ENCODE results near the gene DUOXA1. TPM values are rescaled to one million over a fixed set of nuclear protein-coding genes. Genes with fewer than 3 reads are reported as not detected.
A peak's percentile ranks its signal among the peaks of the same experiment; 100 is the strongest.
"Not testable (repeated sequence)": the region's sequence is repeated elsewhere in the genome, so short reads cannot be mapped to it uniquely, and the experiment has no call there.

The DUOXA1 gene
- polyA plus RNA-seq, 4 donors: 0.18 to 0.89 (median 0.37) TPM

GRCh38 chr15:45088801-45089711, 40.6 kb downstream of the DUOXA1 start:
- Histone ChIP-seq H3K27ac (ENCODE audit: low read depth in 1 of 3, low read length in 2 of 3) (no peak overlapping the region), H3K27me3 (ENCODE audit: control insufficient read depth in 3 of 3, insufficient read depth in 3 of 3, low read length in 3 of 3) (peaks cover 0 to 26% (median 0%) of the 10 kb centered on the region in 3 donors), H3K9me3 (ENCODE audit: control insufficient read depth in 2 of 2, insufficient read depth in 1 of 2, low read depth in 1 of 2, low read length in 1 of 2) (no peaks in the 10 kb centered on the region), H3K36me3 (ENCODE audit: control insufficient read depth in 3 of 3, insufficient read depth in 2 of 3, low read depth in 1 of 3, low read length in 3 of 3) (no peaks in the 10 kb centered on the region), H3K4me3 (ENCODE audit: low read depth in 1 of 3, low read length in 3 of 3) (no peak overlapping the region), H3K4me1 (ENCODE audit: control insufficient read depth in 3 of 3, insufficient read depth in 2 of 3, low read depth in 1 of 3, low read length in 2 of 3) (no peaks in the 10 kb centered on the region)
- no peak for FAIRE-seq
- WGBS, 3 donors: 87 to 89% (median 87%) methylated on average over 10 of the region's 10 CpGs
- no peak for DNase-seq

GRCh38 chr15:45087513-45087912, 42.2 kb downstream of the DUOXA1 start:
- Histone ChIP-seq H3K4me1 (ENCODE audit: control insufficient read depth in 3 of 3, insufficient read depth in 2 of 3, low read depth in 1 of 3, low read length in 2 of 3) (no peaks in the 10 kb centered on the region), H3K9me3 (ENCODE audit: control insufficient read depth in 2 of 2, insufficient read depth in 1 of 2, low read depth in 1 of 2, low read length in 1 of 2) (no peaks in the 10 kb centered on the region), H3K27me3 (ENCODE audit: control insufficient read depth in 3 of 3, insufficient read depth in 3 of 3, low read length in 3 of 3) (peaks cover 0 to 24% (median 0%) of the 10 kb centered on the region in 3 donors), H3K36me3 (ENCODE audit: control insufficient read depth in 3 of 3, insufficient read depth in 2 of 3, low read depth in 1 of 3, low read length in 3 of 3) (no peaks in the 10 kb centered on the region), H3K4me3 (ENCODE audit: low read depth in 1 of 3, low read length in 3 of 3) (no peak overlapping the region), H3K27ac (ENCODE audit: low read depth in 1 of 3, low read length in 2 of 3) (no peak overlapping the region)
- WGBS, 3 donors: 59 to 84% (median 67%) methylated on average over 1 of the region's 1 CpG
- FAIRE-seq: no peak
- DNase-seq: no peak

- Histone ChIP-seq H3K36me3 (ENCODE audit: control insufficient read depth in 3 of 3, insufficient read depth in 2 of 3, low read depth in 1 of 3, low read length in 3 of 3) (no peaks in the 10 kb centered on the region), H3K4me3 (ENCODE audit: low read depth in 1 of 3, low read length in 3 of 3) (no peak overlapping the region), H3K27me3 (ENCODE audit: control insufficient read depth in 3 of 3, insufficient read depth in 3 of 3, low read length in 3 of 3) (peaks cover 0 to 16% (median 0%) of the 10 kb centered on the region in 3 donors), H3K27ac (ENCODE audit: low read depth in 1 of 3, low read length in 2 of 3) (no peak overlapping the region), H3K4me1 (ENCODE audit: control insufficient read depth in 3 of 3, insufficient read depth in 2 of 3, low read depth in 1 of 3, low read length in 2 of 3) (no peaks in the 10 kb centered on the region), H3K9me3 (ENCODE audit: control insufficient read depth in 2 of 2, insufficient read depth in 1 of 2, low read depth in 1 of 2, low read length in 1 of 2) (no peaks in the 10 kb centered on the region)
- WGBS, 3 donors: 79 to 80% (median 79%) methylated on average over 3 of the region's 3 CpGs
- DNase-seq (no peak), FAIRE-seq (no peak)
These were observed 45.5 kb downstream of the DUOXA1 start for GRCh38 chr15:45084163-45084562.

- DNase-seq (no peak), FAIRE-seq (no peak)
- Histone ChIP-seq H3K27me3 (ENCODE audit: control insufficient read depth in 3 of 3, insufficient read depth in 3 of 3, low read length in 3 of 3) (peaks cover 0 to 16% (median 0%) of the 10 kb centered on the region in 3 donors), H3K4me3 (ENCODE audit: low read depth in 1 of 3, low read length in 3 of 3) (no peak overlapping the region), H3K27ac (ENCODE audit: low read depth in 1 of 3, low read length in 2 of 3) (no peak overlapping the region), H3K36me3 (ENCODE audit: control insufficient read depth in 3 of 3, insufficient read depth in 2 of 3, low read depth in 1 of 3, low read length in 3 of 3) (no peaks in the 10 kb centered on the region), H3K9me3 (ENCODE audit: control insufficient read depth in 2 of 2, insufficient read depth in 1 of 2, low read depth in 1 of 2, low read length in 1 of 2) (no peaks in the 10 kb centered on the region), H3K4me1 (ENCODE audit: control insufficient read depth in 3 of 3, insufficient read depth in 2 of 3, low read depth in 1 of 3, low read length in 2 of 3) (no peaks in the 10 kb centered on the region)
These were observed 46.5 kb downstream of the DUOXA1 start for GRCh38 chr15:45083223-45083622.

GRCh38 chr15:45082412-45082811, 47.3 kb downstream of the DUOXA1 start:
- not testable (repeated sequence) for FAIRE-seq; DNase-seq; H3K4me3 ChIP-seq (ENCODE audit: low read depth in 1 of 3, low read length in 3 of 3); H3K4me1 ChIP-seq (ENCODE audit: control insufficient read depth in 3 of 3, insufficient read depth in 2 of 3, low read depth in 1 of 3, low read length in 2 of 3); H3K9me3 ChIP-seq (ENCODE audit: control insufficient read depth in 2 of 2, insufficient read depth in 1 of 2, low read depth in 1 of 2, low read length in 1 of 2); H3K36me3 ChIP-seq (ENCODE audit: control insufficient read depth in 3 of 3, insufficient read depth in 2 of 3, low read depth in 1 of 3, low read length in 3 of 3); H3K27ac ChIP-seq (ENCODE audit: low read depth in 1 of 3, low read length in 2 of 3); H3K27me3 ChIP-seq (ENCODE audit: control insufficient read depth in 3 of 3, insufficient read depth in 3 of 3, low read length in 3 of 3)
- WGBS, 3 donors: 74 to 83% (median 76%) methylated on average over 9 to 10 of the region's 10 CpGs

- 90 to 95% (median 93%) methylated on average over 2 of the region's 3 CpGs for WGBS, 3 donors
- H3K27ac ChIP-seq (ENCODE audit: low read depth in 1 of 3, low read length in 2 of 3); FAIRE-seq; H3K4me1 ChIP-seq (ENCODE audit: control insufficient read depth in 3 of 3, insufficient read depth in 2 of 3, low read depth in 1 of 3, low read length in 2 of 3); H3K4me3 ChIP-seq (ENCODE audit: low read depth in 1 of 3, low read length in 3 of 3); H3K27me3 ChIP-seq (ENCODE audit: control insufficient read depth in 3 of 3, insufficient read depth in 3 of 3, low read length in 3 of 3); H3K9me3 ChIP-seq (ENCODE audit: control insufficient read depth in 2 of 2, insufficient read depth in 1 of 2, low read depth in 1 of 2, low read length in 1 of 2); H3K36me3 ChIP-seq (ENCODE audit: control insufficient read depth in 3 of 3, insufficient read depth in 2 of 3, low read depth in 1 of 3, low read length in 3 of 3); DNase-seq: not testable (repeated sequence)
These were observed 49.1 kb downstream of the DUOXA1 start for GRCh38 chr15:45080593-45080992.

- H3K4me3 ChIP-seq (ENCODE audit: low read depth in 1 of 3, low read length in 3 of 3); H3K36me3 ChIP-seq (ENCODE audit: control insufficient read depth in 3 of 3, insufficient read depth in 2 of 3, low read depth in 1 of 3, low read length in 3 of 3); H3K4me1 ChIP-seq (ENCODE audit: control insufficient read depth in 3 of 3, insufficient read depth in 2 of 3, low read depth in 1 of 3, low read length in 2 of 3); H3K27me3 ChIP-seq (ENCODE audit: control insufficient read depth in 3 of 3, insufficient read depth in 3 of 3, low read length in 3 of 3); H3K27ac ChIP-seq (ENCODE audit: low read depth in 1 of 3, low read length in 2 of 3); H3K9me3 ChIP-seq (ENCODE audit: control insufficient read depth in 2 of 2, insufficient read depth in 1 of 2, low read depth in 1 of 2, low read length in 1 of 2); FAIRE-seq: not testable (repeated sequence)
- 69 to 93% (median 84%) methylated on average over 4 to 5 of the region's 5 CpGs for WGBS, 3 donors
- peak in 1 of 2 donors; percentile 16 for DNase-seq
These were observed 49.9 kb downstream of the DUOXA1 start for GRCh38 chr15:45079628-45080246.

GRCh38 chr15:45079201-45079600, 50.5 kb downstream of the DUOXA1 start:
- not testable (repeated sequence) for DNase-seq; H3K27me3 ChIP-seq (ENCODE audit: control insufficient read depth in 3 of 3, insufficient read depth in 3 of 3, low read length in 3 of 3); H3K4me3 ChIP-seq (ENCODE audit: low read depth in 1 of 3, low read length in 3 of 3); H3K9me3 ChIP-seq (ENCODE audit: control insufficient read depth in 2 of 2, insufficient read depth in 1 of 2, low read depth in 1 of 2, low read length in 1 of 2); H3K27ac ChIP-seq (ENCODE audit: low read depth in 1 of 3, low read length in 2 of 3); H3K4me1 ChIP-seq (ENCODE audit: control insufficient read depth in 3 of 3, insufficient read depth in 2 of 3, low read depth in 1 of 3, low read length in 2 of 3); FAIRE-seq; H3K36me3 ChIP-seq (ENCODE audit: control insufficient read depth in 3 of 3, insufficient read depth in 2 of 3, low read depth in 1 of 3, low read length in 3 of 3)
- WGBS, 3 donors: 62 to 74% (median 70%) methylated on average over 5 of the region's 5 CpGs

Data from small intestine (tissue), 7 donors.